ENCODE data around the gene SPECC1L.

DNA sequence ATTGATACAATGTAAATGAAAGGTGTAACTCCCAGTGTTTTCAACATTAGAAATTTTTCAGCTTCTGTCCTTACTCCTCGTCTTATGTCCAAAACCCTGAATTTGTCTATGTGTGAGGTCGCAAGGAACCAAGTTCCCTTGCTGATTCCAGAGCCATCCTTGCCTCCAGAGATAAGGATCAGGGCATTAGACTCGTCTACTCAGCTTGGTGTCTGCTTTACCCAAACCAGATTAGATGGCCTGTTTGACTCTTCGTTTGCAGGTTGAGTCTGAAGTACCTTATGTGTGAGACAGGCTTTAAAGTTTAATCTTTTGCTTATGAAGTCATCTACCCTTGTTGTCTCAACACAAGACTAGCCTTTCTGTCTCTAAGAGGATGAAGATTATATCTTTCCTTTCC, 55.6 kb downstream of the SPECC1L start:
- TF ChIP-seq, protein P1, sequence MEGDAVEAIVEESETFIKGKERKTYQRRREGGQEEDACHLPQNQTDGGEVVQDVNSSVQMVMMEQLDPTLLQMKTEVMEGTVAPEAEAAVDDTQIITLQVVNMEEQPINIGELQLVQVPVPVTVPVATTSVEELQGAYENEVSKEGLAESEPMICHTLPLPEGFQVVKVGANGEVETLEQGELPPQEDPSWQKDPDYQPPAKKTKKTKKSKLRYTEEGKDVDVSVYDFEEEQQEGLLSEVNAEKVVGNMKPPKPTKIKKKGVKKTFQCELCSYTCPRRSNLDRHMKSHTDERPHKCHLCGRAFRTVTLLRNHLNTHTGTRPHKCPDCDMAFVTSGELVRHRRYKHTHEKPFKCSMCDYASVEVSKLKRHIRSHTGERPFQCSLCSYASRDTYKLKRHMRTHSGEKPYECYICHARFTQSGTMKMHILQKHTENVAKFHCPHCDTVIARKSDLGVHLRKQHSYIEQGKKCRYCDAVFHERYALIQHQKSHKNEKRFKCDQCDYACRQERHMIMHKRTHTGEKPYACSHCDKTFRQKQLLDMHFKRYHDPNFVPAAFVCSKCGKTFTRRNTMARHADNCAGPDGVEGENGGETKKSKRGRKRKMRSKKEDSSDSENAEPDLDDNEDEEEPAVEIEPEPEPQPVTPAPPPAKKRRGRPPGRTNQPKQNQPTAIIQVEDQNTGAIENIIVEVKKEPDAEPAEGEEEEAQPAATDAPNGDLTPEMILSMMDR (IDR thresholded peaks at IDR 0.05; ENCODE audit: insufficient read depth, low read length, poor library complexity, severe bottlenecking): no peak
- TF ChIP-seq EZH2phosphoT487 (conservative IDR thresholded peaks at IDR 0.05; ENCODE audit: low read length): no peak

Measured in SU-DHL-6 (cell line).